ENCODE measurements around the gene LHX4.

LHX4 gene

GRCh38 chr1:180255536-180256340 is 25.7 kb downstream of the LHX4 start:
- Histone ChIP-seq H3K4me1 (ENCODE audit: control insufficient read depth, low read length) (no peaks in the 10 kb centered on the region), H3K9me3 (ENCODE audit: control insufficient read depth, insufficient read depth, low read length) (no peaks in the 10 kb centered on the region), H3K27me3 (ENCODE audit: control insufficient read depth, low read length) (no peaks in the 10 kb centered on the region), H3K4me2 (ENCODE audit: low read length) (no peak overlapping the region), H3K27ac (ENCODE audit: low read depth, low read length) (no peak overlapping the region), H3K36me3 (ENCODE audit: control insufficient read depth, low read length) (no peaks in the 10 kb centered on the region), H3K9me2 (replicated peaks; ENCODE audit: control insufficient read depth, low read length) (no peaks in the 10 kb centered on the region), H3F3A (ENCODE audit: control insufficient read depth, insufficient read depth) (no peaks in the 10 kb centered on the region), H4K20me1 (ENCODE audit: control insufficient read depth, insufficient read depth, low read depth, low read length) (peaks cover 3% of the 10 kb centered on the region; the same call in 1 of the 2 replicates), H3K4me3 (ENCODE audit: low read length) (no peak overlapping the region), H3K79me2 (ENCODE audit: control insufficient read depth, low read length) (no peaks in the 10 kb centered on the region)
- no peak for TF ChIP-seq CTCF (IDR thresholded peaks at IDR 0.05; ENCODE audit: low read depth, low read length, poor library complexity, severe bottlenecking)
- no peak for TF ChIP-seq EZH2phosphoT487 (IDR thresholded peaks at IDR 0.05; ENCODE audit: borderline replicate concordance, low read length)

- H3K4me1 ChIP-seq (ENCODE audit: control insufficient read depth, low read length): no peaks in the 10 kb centered on the region
- H3K36me3 ChIP-seq (ENCODE audit: control insufficient read depth, low read length): no peaks in the 10 kb centered on the region
- H3K27ac ChIP-seq (ENCODE audit: low read depth, low read length): no peak overlapping the region
- no peak for TF ChIP-seq CTCF (IDR thresholded peaks at IDR 0.05; ENCODE audit: low read depth, low read length, poor library complexity, severe bottlenecking)
- no peak for TF ChIP-seq EZH2phosphoT487 (IDR thresholded peaks at IDR 0.05; ENCODE audit: borderline replicate concordance, low read length)
- H3K4me2 ChIP-seq (ENCODE audit: low read length): no peak overlapping the region
- H3K9me2 ChIP-seq (replicated peaks; ENCODE audit: control insufficient read depth, low read length): no peaks in the 10 kb centered on the region
- no peak overlapping the region for H3K4me3 ChIP-seq (ENCODE audit: low read length)
- no peaks in the 10 kb centered on the region for H3F3A ChIP-seq (ENCODE audit: control insufficient read depth, insufficient read depth)
- H3K79me2 ChIP-seq (ENCODE audit: control insufficient read depth, low read length): no peaks in the 10 kb centered on the region
- H4K20me1 ChIP-seq (ENCODE audit: control insufficient read depth, insufficient read depth, low read depth, low read length): peaks cover 3% of the 10 kb centered on the region; the same call in 1 of the 2 replicates
- no peaks in the 10 kb centered on the region for H3K27me3 ChIP-seq (ENCODE audit: control insufficient read depth, low read length)
- no peaks in the 10 kb centered on the region for H3K9me3 ChIP-seq (ENCODE audit: control insufficient read depth, insufficient read depth, low read length)
Measured at GRCh38 chr1:180256341-180257027, 26.4 kb downstream of the LHX4 start.

- Histone ChIP-seq H3K27ac (ENCODE audit: low read depth, low read length) (no peak overlapping the region), H3K79me2 (ENCODE audit: control insufficient read depth, low read length) (no peaks in the 10 kb centered on the region), H3K36me3 (ENCODE audit: control insufficient read depth, low read length) (no peaks in the 10 kb centered on the region), H3K9me3 (ENCODE audit: control insufficient read depth, insufficient read depth, low read length) (no peaks in the 10 kb centered on the region), H3K4me1 (ENCODE audit: control insufficient read depth, low read length) (no peaks in the 10 kb centered on the region), H3K4me3 (ENCODE audit: low read length) (no peak overlapping the region), H3K9me2 (replicated peaks; ENCODE audit: control insufficient read depth, low read length) (no peaks in the 10 kb centered on the region), H4K20me1 (ENCODE audit: control insufficient read depth, insufficient read depth, low read depth, low read length) (peaks cover 3% of the 10 kb centered on the region; the same call in 1 of the 2 replicates), H3K4me2 (ENCODE audit: low read length) (no peak overlapping the region), H3K27me3 (ENCODE audit: control insufficient read depth, low read length) (no peaks in the 10 kb centered on the region), H3F3A (ENCODE audit: control insufficient read depth, insufficient read depth) (no peaks in the 10 kb centered on the region)
- TF ChIP-seq CTCF (IDR thresholded peaks at IDR 0.05; ENCODE audit: low read depth, low read length, poor library complexity, severe bottlenecking) (no peak), EZH2phosphoT487 (IDR thresholded peaks at IDR 0.05; ENCODE audit: borderline replicate concordance, low read length) (no peak)
Measured at GRCh38 chr1:180257028-180257386, 26.9 kb downstream of the LHX4 start.

Measured in DOHH2 (cell line).